ENCODE results near the gene KRTAP20-2. TPM values are rescaled to one million over a fixed set of nuclear protein-coding genes. Genes with fewer than 3 reads are reported as not detected.

The KRTAP20-2 gene
- total RNA-seq, 1 experiment from 2014 or later, result not detected

DNA sequence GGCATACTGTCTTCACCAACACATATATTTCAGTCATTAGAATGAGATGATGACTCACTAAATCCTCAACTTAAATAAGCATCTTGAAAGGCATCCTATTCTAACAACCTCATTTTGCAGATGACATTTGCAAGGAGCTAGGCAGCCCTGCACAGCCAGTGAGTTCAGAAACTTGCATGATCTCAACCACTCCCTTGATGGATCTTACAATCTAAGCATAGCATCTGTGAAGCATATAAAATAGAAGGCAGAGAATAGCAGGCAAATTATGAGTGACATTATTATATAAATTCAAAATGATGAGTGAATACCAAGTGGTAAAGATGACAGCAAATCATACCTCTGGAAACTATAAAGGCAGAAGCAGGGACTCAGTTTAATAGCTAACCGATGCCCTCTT is 39.3 kb downstream of the KRTAP20-2 start:
- no TSS peak for BruUV-seq (replicated peaks)
- Histone ChIP-seq H3K4me1 (ENCODE audit: control insufficient read depth, insufficient read depth, low read length) (no peaks in the 10 kb centered on the region), H3K36me3 (ENCODE audit: control insufficient read depth, insufficient read depth, low read length) (no peaks in the 10 kb centered on the region), H3K4me3 (ENCODE audit: low read depth in 2 of 2, low read length in 2 of 2) (no peak overlapping the region), H3K9me3 (ENCODE audit: control insufficient read depth, insufficient read depth, low read depth, low read length) (no peaks in the 10 kb centered on the region), H3K27ac (ENCODE audit: low read length) (no peak overlapping the region), H3K27me3 (ENCODE audit: control insufficient read depth, insufficient read depth, low read length) (no peaks in the 10 kb centered on the region)
- ChIA-PET CTCF (no interaction called here), POLR2A (no interaction called here)
- intact Hi-C loops (cut with micrococcal nuclease; ENCODE audit: unreplicated experiment), result no loop called here
- no peak for ATAC-seq
- DNase-seq (ENCODE audit: low read depth, low spot score), result no peak
- in situ Hi-C loops (cut with HindIII; ENCODE audit: low pct_unique_long_range_greater_than_20kb, low sequenced_read_pairs), result no loop called here
- TF ChIP-seq POLR2AphosphoS5 (IDR thresholded peaks at IDR 0.05; ENCODE audit: low read depth, low read length), result no peak
- TF ChIP-seq, protein P1, sequence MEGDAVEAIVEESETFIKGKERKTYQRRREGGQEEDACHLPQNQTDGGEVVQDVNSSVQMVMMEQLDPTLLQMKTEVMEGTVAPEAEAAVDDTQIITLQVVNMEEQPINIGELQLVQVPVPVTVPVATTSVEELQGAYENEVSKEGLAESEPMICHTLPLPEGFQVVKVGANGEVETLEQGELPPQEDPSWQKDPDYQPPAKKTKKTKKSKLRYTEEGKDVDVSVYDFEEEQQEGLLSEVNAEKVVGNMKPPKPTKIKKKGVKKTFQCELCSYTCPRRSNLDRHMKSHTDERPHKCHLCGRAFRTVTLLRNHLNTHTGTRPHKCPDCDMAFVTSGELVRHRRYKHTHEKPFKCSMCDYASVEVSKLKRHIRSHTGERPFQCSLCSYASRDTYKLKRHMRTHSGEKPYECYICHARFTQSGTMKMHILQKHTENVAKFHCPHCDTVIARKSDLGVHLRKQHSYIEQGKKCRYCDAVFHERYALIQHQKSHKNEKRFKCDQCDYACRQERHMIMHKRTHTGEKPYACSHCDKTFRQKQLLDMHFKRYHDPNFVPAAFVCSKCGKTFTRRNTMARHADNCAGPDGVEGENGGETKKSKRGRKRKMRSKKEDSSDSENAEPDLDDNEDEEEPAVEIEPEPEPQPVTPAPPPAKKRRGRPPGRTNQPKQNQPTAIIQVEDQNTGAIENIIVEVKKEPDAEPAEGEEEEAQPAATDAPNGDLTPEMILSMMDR (IDR thresholded peaks at IDR 0.05), result no peak
- TF ChIP-seq REST (IDR thresholded peaks at IDR 0.05; ENCODE audit: insufficient read depth in 1 of 2, low read depth in 2 of 2, low read length in 1 of 2), result no peak

DNA sequence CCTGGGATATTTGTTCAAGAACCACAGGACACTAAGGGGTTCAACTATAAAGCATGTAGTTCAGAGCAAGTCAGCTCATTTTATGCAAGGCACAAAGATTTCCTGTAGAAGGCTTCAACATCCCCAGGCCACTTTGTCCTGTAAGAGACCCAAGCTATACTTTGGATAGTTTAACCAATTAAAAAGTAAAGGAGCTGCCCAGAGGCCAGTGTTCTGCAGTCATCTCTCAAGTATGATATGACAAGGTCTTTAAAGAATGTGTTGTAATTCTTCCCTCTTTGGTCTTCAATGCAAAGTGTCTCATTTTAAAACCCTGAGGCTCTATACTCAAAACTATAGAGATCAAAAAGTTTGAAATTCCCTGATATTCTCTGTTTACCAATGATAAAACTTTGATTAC is 41.7 kb downstream of the KRTAP20-2 start:
- no peaks in the 10 kb centered on the region for H3K4me1 ChIP-seq (ENCODE audit: control insufficient read depth, insufficient read depth, low read length)
- ChIA-PET CTCF (no interaction called here), POLR2A (no interaction called here)
- no peak for ATAC-seq
- no peak overlapping the region for H3K27ac ChIP-seq (ENCODE audit: low read length)
- no peaks in the 10 kb centered on the region for H3K9me3 ChIP-seq (ENCODE audit: control insufficient read depth, insufficient read depth, low read depth, low read length)
- intact Hi-C loops (cut with micrococcal nuclease; ENCODE audit: unreplicated experiment) (no loop called here), in situ Hi-C loops (cut with HindIII; ENCODE audit: low pct_unique_long_range_greater_than_20kb, low sequenced_read_pairs) (no loop called here)
- no TSS peak for BruUV-seq (replicated peaks)
- no peak for TF ChIP-seq POLR2AphosphoS5 (IDR thresholded peaks at IDR 0.05; ENCODE audit: low read depth, low read length)
- TF ChIP-seq TCF7L2 (IDR thresholded peaks at IDR 0.05; ENCODE audit: low read depth, low read length), result no peak
- TF ChIP-seq, protein P1 (IDR thresholded peaks at IDR 0.05), result no peak
- TF ChIP-seq SIN3A (IDR thresholded peaks at IDR 0.05; ENCODE audit: borderline replicate concordance, insufficient read depth, low read depth, low read length), result no peak
- no peak for TF ChIP-seq REST (IDR thresholded peaks at IDR 0.05; ENCODE audit: insufficient read depth in 1 of 2, low read depth in 2 of 2, low read length in 1 of 2)
- no peak for DNase-seq (ENCODE audit: low read depth, low spot score)
- no peaks in the 10 kb centered on the region for H3K36me3 ChIP-seq (ENCODE audit: control insufficient read depth, insufficient read depth, low read length)
- no peaks in the 10 kb centered on the region for H3K27me3 ChIP-seq (ENCODE audit: control insufficient read depth, insufficient read depth, low read length)
- H3K4me3 ChIP-seq (ENCODE audit: low read depth in 2 of 2, low read length in 2 of 2), result no peak overlapping the region
